ENCODE results near the gene NUB1.

NUB1 gene

GRCh38 chr7:151379534-151380198 lies 38.1 kb downstream of the NUB1 start:
- no peak for DNase-seq

- no peak for DNase-seq
Measured at GRCh38 chr7:151380199-151381097, 38.8 kb downstream of the NUB1 start.

GRCh38 chr7:151381098-151381347 lies 39.4 kb downstream of the NUB1 start:
- no peak for DNase-seq

GRCh38 chr7:151381348-151382078 lies 39.9 kb downstream of the NUB1 start:
- DNase-seq: no peak

- no peak for DNase-seq
Measured at GRCh38 chr7:151382079-151382885, 40.7 kb downstream of the NUB1 start.

GRCh38 chr7:151383638-151384351 lies 42.2 kb downstream of the NUB1 start:
- no peak for DNase-seq

- no peak for DNase-seq
Measured at GRCh38 chr7:151384352-151384697, 42.7 kb downstream of the NUB1 start.

GRCh38 chr7:151384776-151385625 lies 43.4 kb downstream of the NUB1 start:
- no peak for DNase-seq

- no peak for DNase-seq
Measured at GRCh38 chr7:151385626-151386300, 44.2 kb downstream of the NUB1 start.

- no peak for DNase-seq
Measured at GRCh38 chr7:151386301-151387160, 44.9 kb downstream of the NUB1 start.

GRCh38 chr7:151387161-151388006 lies 45.8 kb downstream of the NUB1 start:
- no peak for DNase-seq

GRCh38 chr7:151388007-151388297 lies 46.3 kb downstream of the NUB1 start:
- no peak for DNase-seq

GRCh38 chr7:151388430-151388829 lies 46.8 kb downstream of the NUB1 start:
- DNase-seq: no peak

- no peak for DNase-seq
Measured at GRCh38 chr7:151389096-151389767, 47.6 kb downstream of the NUB1 start.

- DNase-seq: peak in 1 of 2 donors; percentile 30
Measured at GRCh38 chr7:151389768-151390597, 48.4 kb downstream of the NUB1 start.

GRCh38 chr7:151390598-151391357 lies 49.2 kb downstream of the NUB1 start:
- no peak for DNase-seq

- no peak for DNase-seq
Measured at GRCh38 chr7:151391358-151391730, 49.7 kb downstream of the NUB1 start.

Measured in inflammatory macrophage treated with lipopolysaccharide for 1 hour (primary cell).